ENCODE data around the gene LAMA2.
A peak's percentile ranks its signal among the peaks of the same experiment; 100 is the strongest.

The LAMA2 gene

GRCh38 chr6:129485746-129486145 is 602.8 kb downstream of the LAMA2 start:
- no peak overlapping the region for H3K4me3 ChIP-seq (ENCODE audit: low read depth, low read length)
- TF ChIP-seq CTCF (IDR thresholded peaks at IDR 0.05; ENCODE audit: low read depth, low read length), result no peak

- no peak overlapping the region for H3K4me3 ChIP-seq (ENCODE audit: low read depth, low read length)
- no peak for TF ChIP-seq CTCF (IDR thresholded peaks at IDR 0.05; ENCODE audit: low read depth, low read length)
Observed at GRCh38 chr6:129486327-129486726, 603.4 kb downstream of the LAMA2 start.

- H3K4me3 ChIP-seq (ENCODE audit: low read depth, low read length), result no peak overlapping the region
- TF ChIP-seq CTCF (IDR thresholded peaks at IDR 0.05; ENCODE audit: low read depth, low read length), result no peak
Observed at GRCh38 chr6:129488313-129488712, 605.4 kb downstream of the LAMA2 start.

GRCh38 chr6:129489215-129489765 is 606.4 kb downstream of the LAMA2 start:
- H3K4me3 ChIP-seq (ENCODE audit: low read depth, low read length), result no peak overlapping the region
- TF ChIP-seq CTCF (IDR thresholded peaks at IDR 0.05; ENCODE audit: low read depth, low read length), result no peak

- peak overlapping the region; percentile 58 for H3K4me3 ChIP-seq (ENCODE audit: low read depth, low read length)
Observed at GRCh38 chr6:129490521-129491255, 607.8 kb downstream of the LAMA2 start.

GRCh38 chr6:129491436-129491835 is 608.5 kb downstream of the LAMA2 start:
- TF ChIP-seq CTCF (IDR thresholded peaks at IDR 0.05; ENCODE audit: low read depth, low read length), result no peak
- peak overlapping the region; percentile 58 for H3K4me3 ChIP-seq (ENCODE audit: low read depth, low read length)

More at GRCh38 chr6:129490521-129491255, 607.8 kb downstream of the LAMA2 start:
- no peak for TF ChIP-seq CTCF (IDR thresholded peaks at IDR 0.05; ENCODE audit: low read depth, low read length)

GRCh38 chr6:129492260-129492659 is 609.3 kb downstream of the LAMA2 start:
- no peak for TF ChIP-seq CTCF (IDR thresholded peaks at IDR 0.05; ENCODE audit: low read depth, low read length)

More at GRCh38 chr6:129492260-129492659, 609.3 kb downstream of the LAMA2 start:
- no peak overlapping the region for H3K4me3 ChIP-seq (ENCODE audit: low read depth, low read length)
